ENCODE data around the gene B3GNT2. TPM values are rescaled to one million over a fixed set of nuclear protein-coding genes. Genes with fewer than 3 reads are reported as not detected.
"Not testable (repeated sequence)": the region's sequence is repeated elsewhere in the genome, so short reads cannot be mapped to it uniquely, and the experiment has no call there.

Gene B3GNT2, protein sequence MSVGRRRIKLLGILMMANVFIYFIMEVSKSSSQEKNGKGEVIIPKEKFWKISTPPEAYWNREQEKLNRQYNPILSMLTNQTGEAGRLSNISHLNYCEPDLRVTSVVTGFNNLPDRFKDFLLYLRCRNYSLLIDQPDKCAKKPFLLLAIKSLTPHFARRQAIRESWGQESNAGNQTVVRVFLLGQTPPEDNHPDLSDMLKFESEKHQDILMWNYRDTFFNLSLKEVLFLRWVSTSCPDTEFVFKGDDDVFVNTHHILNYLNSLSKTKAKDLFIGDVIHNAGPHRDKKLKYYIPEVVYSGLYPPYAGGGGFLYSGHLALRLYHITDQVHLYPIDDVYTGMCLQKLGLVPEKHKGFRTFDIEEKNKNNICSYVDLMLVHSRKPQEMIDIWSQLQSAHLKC
- total RNA-seq: 10 to 100 TPM; 28.1 to 41.6 (median 38.4) TPM

DNA sequence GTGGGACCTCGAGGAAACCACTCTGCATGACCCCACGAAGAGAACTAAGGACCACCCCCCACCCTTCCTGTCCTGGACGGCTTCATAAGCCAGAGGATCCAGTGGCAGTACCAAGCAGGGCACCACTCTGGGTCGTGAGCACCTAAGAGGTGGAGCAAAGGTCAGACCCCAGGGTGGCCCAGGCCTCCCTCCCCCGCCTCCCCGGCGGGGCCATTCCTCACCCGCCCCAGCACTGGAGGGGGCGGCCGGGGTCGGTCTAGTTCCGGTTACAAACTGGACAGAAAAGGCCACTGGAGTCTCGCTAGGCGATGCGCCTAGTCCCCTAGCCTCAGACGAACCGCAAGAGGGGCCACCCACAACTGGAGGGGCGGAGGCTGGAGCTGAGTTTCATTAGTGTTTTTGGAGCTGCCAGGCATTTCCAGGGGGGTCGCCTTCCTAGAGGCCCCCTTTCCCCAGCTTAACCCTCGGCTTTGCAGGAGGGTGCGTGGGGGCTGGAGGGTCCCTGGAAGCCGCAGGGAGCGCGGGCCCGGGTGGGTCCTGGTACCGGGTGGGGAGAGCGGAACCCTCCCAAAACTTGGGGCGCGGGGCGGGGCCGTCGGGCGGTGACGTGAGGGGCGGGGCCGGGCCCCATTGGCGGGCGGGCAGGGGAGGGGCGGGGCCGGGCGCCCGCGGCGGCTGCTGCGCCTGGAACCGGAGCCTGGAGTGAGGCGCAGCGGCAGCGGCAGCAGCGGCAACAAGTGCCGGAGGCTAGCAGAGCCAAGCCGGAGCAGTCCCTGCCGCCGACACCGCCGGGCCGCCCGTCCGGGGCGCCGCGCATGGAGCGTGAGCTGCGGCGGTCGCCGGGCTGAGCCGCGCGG lies at the start of gene B3GNT2:
B3GNT2 (plus strand) TSS at position 695 of the 857 bp plus-strand sequence. CDS start 26,106 bp downstream, outside the sequence.
- peak within 1 kb of the TSS; percentile 91 to 98 (median 96) for H3K27ac ChIP-seq
- in situ Hi-C loops (cut with MboI; ENCODE audit: low pct_ligation_motif_present in 1 of 4, low pct_unique_long_range_greater_than_20kb in 1 of 4, low sequenced_read_pairs in 3 of 4): no loop called here
- peak; percentile 87 for DNase-seq
- TF ChIP-seq EP300 (IDR thresholded peaks at IDR 0.05; ENCODE audit: low read depth) (no peak), POLR2A (IDR thresholded peaks at IDR 0.05) (peak; percentile 28), POLR2AphosphoS5 (IDR thresholded peaks at IDR 0.05) (peak; percentile 77 to 87 (median 82))
- TF ChIP-seq, protein P1, sequence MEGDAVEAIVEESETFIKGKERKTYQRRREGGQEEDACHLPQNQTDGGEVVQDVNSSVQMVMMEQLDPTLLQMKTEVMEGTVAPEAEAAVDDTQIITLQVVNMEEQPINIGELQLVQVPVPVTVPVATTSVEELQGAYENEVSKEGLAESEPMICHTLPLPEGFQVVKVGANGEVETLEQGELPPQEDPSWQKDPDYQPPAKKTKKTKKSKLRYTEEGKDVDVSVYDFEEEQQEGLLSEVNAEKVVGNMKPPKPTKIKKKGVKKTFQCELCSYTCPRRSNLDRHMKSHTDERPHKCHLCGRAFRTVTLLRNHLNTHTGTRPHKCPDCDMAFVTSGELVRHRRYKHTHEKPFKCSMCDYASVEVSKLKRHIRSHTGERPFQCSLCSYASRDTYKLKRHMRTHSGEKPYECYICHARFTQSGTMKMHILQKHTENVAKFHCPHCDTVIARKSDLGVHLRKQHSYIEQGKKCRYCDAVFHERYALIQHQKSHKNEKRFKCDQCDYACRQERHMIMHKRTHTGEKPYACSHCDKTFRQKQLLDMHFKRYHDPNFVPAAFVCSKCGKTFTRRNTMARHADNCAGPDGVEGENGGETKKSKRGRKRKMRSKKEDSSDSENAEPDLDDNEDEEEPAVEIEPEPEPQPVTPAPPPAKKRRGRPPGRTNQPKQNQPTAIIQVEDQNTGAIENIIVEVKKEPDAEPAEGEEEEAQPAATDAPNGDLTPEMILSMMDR (IDR thresholded peaks at IDR 0.05): no peak
- H3K36me3 ChIP-seq: no peaks in the 10 kb centered on the region
- intact Hi-C loops (cut with DNase I; ENCODE audit: low total_unique reads): loop anchor here (5.0 to 10.0 kb wide), 2 partner anchors 97 to 219 kb away; no protein-coding TSS in a partner anchor
- peak within 1 kb of the TSS; percentile 62 to 94 (median 78) for H3K4me3 ChIP-seq
- H3K27me3 ChIP-seq: no peaks in the 10 kb centered on the region
- H3K9me3 ChIP-seq: no peaks in the 10 kb centered on the region
- WGBS, 2 donors (ENCODE audit: low coverage in 1 of 2): 1% methylated on average over 35 of the region's 70 CpGs; no CpG with 5 or more reads in 1 of the 2 donors
- peaks cover 6 to 40% (median 22%) of the 10 kb centered on the region in 4 donors for H3K4me1 ChIP-seq

DNA sequence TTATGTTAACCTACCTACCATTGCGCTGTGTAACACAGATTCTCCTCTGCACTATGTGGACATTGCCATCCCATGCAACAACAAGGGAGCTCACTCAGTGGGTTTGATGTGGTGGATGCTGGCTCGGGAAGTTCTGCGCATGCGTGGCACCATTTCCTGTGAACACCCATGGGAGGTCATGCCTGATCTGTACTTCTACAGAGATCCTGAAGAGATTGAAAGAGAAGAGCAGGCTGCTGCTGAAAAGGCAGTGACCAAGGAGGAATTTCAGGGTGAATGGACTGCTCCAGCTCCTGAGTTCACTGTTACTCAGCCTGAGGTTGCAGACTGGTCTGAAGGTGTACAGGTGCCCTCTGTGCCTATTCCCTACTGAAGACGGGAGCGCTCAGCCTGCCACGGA lies 49.1 kb upstream of the B3GNT2 start:
- H3K4me3 ChIP-seq; in situ Hi-C loops (cut with MboI; ENCODE audit: low pct_ligation_motif_present in 1 of 4, low pct_unique_long_range_greater_than_20kb in 1 of 4, low sequenced_read_pairs in 3 of 4); H3K27ac ChIP-seq; H3K4me1 ChIP-seq; H3K36me3 ChIP-seq; H3K9me3 ChIP-seq; DNase-seq; intact Hi-C loops (cut with DNase I; ENCODE audit: low total_unique reads); H3K27me3 ChIP-seq: not testable (repeated sequence)
- WGBS, 2 donors (ENCODE audit: low coverage in 1 of 2): 90% methylated on average over 7 of the region's 7 CpGs; no CpG with 5 or more reads in 1 of the 2 donors

DNA sequence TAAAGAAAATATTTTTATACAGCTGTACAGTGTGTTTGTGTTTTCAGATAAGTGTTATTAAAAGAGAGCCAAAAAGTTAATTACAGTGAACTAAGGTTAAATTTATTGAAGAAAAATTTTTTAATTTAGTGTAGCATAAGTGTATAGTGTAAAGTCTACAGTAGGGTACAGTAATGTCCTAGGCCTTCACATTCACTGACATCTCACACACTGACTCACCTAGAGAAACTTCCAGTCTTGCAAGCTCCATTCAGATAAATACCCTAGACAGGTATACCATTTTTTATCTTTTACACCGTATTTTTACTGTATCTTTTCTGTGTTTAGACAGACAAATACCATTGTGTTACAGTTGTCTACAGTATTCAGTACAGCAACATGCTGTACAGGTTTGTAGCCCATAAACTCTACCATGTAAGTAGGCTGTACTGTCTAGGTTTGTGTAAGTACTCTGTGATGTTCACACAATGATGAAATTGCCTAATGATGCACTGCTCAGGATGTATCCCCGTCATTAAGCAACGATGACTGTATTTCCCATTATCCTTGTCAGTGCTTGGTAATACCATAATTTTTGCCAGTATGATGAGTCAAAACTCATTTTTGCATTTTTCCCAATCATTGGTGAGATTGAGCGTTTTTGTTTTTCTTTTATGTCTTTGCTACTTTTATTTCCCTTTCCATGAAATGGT lies 48.2 kb upstream of the B3GNT2 start:
- TF ChIP-seq EP300 (IDR thresholded peaks at IDR 0.05; ENCODE audit: low read depth): no peak
- no peak for TF ChIP-seq POLR2A (IDR thresholded peaks at IDR 0.05)
- no peak for TF ChIP-seq POLR2AphosphoS5 (IDR thresholded peaks at IDR 0.05)
- TF ChIP-seq, protein P1 (IDR thresholded peaks at IDR 0.05): no peak
- WGBS, 2 donors (ENCODE audit: low coverage in 1 of 2): 92% methylated on average over 4 of the region's 4 CpGs

DNA sequence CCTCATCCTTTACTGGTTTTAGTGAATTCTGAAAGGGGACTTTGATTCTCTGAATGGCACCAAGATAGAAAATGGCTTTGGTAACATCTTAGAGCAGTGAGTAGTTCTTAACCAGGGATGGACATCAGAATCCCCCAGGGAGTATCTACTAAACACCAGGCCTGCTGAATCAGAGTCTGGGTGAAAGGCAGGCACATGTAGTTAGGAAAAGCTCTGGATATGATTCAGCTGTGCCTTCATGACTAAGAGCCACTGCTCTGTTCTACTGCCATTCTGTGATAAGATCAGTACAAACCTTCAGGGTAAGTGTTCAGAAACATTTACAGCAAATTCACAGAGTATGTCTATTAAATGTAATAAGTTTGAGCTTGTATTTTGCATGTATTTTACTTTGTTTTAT lies 46.2 kb upstream of the B3GNT2 start:
- no peaks in the 10 kb centered on the region for H3K27me3 ChIP-seq
- H3K4me3 ChIP-seq: no peak overlapping the region
- no peak overlapping the region for H3K27ac ChIP-seq
- intact Hi-C loops (cut with DNase I; ENCODE audit: low total_unique reads): no loop called here
- TF ChIP-seq POLR2A (IDR thresholded peaks at IDR 0.05): no peak
- no peak for TF ChIP-seq EP300 (IDR thresholded peaks at IDR 0.05; ENCODE audit: low read depth)
- TF ChIP-seq POLR2AphosphoS5 (IDR thresholded peaks at IDR 0.05): no peak
- TF ChIP-seq, protein P1 (IDR thresholded peaks at IDR 0.05): no peak
- no peaks in the 10 kb centered on the region for H3K4me1 ChIP-seq
- DNase-seq: no peak
- no peaks in the 10 kb centered on the region for H3K36me3 ChIP-seq
- in situ Hi-C loops (cut with MboI; ENCODE audit: low pct_ligation_motif_present in 1 of 4, low pct_unique_long_range_greater_than_20kb in 1 of 4, low sequenced_read_pairs in 3 of 4): no loop called here
- H3K9me3 ChIP-seq: no peaks in the 10 kb centered on the region

More for the DNA sequence above, 48.2 kb upstream of the B3GNT2 start:
- Histone ChIP-seq H3K4me1 (no peaks in the 10 kb centered on the region), H3K4me3 (no peak overlapping the region), H3K36me3 (no peaks in the 10 kb centered on the region), H3K27me3 (no peaks in the 10 kb centered on the region), H3K27ac (no peak overlapping the region), H3K9me3 (no peaks in the 10 kb centered on the region)
- in situ Hi-C loops (cut with MboI; ENCODE audit: low pct_ligation_motif_present in 1 of 4, low pct_unique_long_range_greater_than_20kb in 1 of 4, low sequenced_read_pairs in 3 of 4): no loop called here
- intact Hi-C loops (cut with DNase I; ENCODE audit: low total_unique reads): no loop called here
- DNase-seq: no peak
